Placental epithelial cell (primary cell): ENCODE measurements around the gene KIAA2012. TPM values are rescaled to one million over a fixed set of nuclear protein-coding genes. Genes with fewer than 3 reads are reported as not detected.

Source experiments
- small RNA-seq: library from RNA; depleted of rRNA; stranded (forward); fragments of <200 nt; gene quantifications from one replicate; pipeline ENCODE3, GENCODE V24; 2012
- total RNA-seq: library from RNA; depleted of rRNA; stranded (reverse); fragments of >200 nt; gene quantifications from 2 replicates; pipeline ENCODE4 v1.2.3, GENCODE V29; 2012

KIAA2012 gene
- under 0.01 TPM in 1 of 2 replicates, not detected in the other for total RNA-seq

DNA sequence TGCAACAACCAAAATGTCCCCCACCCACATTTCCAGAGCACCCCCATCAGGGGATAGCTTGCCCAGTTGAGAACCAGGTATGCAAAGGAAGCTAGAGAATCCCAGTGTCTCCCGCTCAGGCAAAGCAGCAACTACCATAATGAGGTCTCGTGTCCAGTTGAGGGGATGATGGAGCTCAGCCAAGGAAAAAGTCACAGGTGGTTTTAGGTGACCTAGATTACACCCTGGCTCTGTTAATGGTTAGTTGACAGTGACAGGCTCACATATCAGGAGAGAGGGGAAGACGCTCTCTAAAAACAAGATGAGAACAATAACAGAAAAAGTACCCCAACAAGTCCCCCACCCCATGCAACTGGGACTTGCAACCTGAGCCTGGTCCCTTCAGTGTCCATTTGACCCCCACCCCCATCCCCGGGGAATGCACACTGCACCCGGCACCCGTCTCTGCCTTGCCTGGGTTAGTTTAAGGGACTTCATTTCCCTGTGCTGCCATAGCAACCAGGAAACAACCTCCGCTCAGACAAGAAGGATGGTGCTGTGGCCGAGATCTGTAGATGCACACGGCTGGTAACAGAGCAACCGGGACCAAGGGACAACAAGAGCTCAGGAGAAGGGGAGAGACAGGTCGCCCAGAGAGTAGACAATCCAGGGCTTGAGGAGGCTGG, at the start of gene KIAA2012:
Gene KIAA2012, plus strand, starts transcription at position 519 of the 665 bp plus-strand sequence. CDS start 373 bp downstream, outside the sequence.

DNA sequence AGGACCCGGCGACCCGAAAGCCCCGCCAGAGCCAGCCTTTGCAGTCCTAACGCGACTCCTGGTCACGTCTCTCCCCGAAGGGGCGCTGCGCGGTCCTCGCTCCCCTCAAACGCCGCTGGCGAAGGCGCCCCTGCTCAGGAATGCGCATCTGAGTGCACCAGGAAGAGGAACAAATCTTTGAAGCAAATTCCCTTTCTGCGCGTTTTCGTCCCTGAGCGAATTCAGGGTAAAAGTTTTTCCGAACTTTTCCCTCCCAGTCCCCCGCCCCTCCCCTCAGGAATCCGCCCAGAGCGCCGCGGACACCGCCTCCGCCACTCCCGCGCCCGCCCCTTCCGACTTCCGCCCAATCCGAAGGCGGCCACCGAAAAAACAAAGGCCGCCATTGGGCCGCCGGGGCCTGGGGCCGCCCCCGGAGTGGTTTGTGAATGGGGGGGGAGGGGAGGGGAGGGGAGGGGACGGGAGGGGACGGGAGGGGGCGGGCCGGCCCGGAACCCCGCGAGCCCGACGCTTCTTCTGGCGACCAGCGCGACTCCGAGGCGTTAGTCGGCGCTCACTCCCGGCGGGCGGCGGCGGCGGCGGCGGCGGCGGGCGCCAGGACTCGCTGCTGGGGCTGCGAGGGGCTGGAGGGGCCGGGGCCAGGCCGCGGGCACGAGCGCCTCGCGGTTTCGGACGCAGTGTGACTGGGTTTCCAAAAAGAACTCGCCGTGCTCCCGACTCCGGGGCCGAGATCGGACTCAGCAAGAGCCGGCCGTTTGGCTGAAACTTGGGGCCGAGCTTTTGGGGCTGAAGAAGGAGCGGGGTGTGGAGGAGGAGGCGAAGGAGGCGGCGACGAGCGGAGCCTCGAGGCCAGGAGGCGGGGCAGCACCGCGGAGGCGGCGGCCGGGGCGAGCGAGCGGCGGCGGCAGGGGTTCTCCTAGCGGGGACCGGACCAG, 39.5 kb upstream of the KIAA2012 start, which contains the start of gene FZD7:
Gene FZD7, plus strand, starts transcription at position 539 of the 932 bp plus-strand sequence. CDS start 793 bp downstream, outside the sequence.

DNA sequence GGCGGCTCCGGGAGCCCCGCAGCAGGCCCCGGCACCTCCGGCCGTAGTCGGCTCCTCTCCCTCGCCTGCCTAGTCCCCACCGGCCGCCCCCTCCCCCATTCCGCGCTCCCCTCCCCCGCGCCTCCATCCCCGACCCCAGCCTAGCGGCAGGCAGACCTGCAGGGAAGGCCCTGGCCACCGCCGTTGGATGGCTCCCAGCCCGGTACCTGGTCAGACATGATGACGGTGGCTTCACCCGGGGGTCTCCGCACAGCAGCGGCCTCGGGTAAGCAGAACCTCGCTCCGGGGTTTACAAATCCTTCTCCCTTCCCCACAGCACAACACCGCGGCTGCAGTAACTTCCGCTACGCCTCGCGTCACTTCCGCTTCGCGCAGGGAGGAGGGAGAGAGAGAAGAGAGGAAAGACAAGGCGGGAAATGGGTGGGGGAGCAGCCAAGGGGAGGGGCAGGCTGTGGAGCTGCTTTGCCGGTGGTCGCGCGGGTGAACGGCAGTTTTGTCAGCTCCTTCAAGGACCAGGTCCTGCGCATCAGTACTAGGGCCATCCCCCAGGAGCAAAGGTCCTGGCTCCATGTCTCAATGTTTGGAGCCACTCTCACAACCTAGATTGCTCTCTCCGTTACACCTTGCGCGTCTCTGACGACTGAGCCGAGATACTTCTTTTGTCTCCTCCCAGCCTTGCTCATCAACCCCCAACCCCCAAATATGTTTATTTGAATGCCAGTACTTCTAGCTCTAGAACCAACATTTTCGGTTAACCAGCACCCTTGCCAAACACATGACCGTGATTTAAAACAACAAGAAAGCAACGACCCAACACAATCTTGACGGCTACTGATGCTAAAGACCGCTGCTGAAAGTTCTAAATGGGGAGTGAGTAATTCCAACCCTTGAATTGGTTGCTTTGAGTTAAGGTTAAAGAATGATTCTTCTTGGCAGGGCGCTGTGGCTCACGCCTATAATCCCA, 165.5 kb downstream of the KIAA2012 start, which contains the start of gene SUMO1:
Gene SUMO1, minus strand, starts transcription at position 364 of the 964 bp plus-strand sequence. Its CDS starts 146 bp downstream, at position 218.

Small RNA genes lying within 50 kb of the gene (small RNA-seq; reads per million reads assigned to genes)
- not detected for gene AC079354.2

Other genes starting within 250 kb of the KIAA2012 start
- gene FZD7, start 39.4 kb upstream of the KIAA2012 start, total RNA-seq: 44.0 and 60.9 TPM in 2 replicates
- 68.7 and 108 TPM in 2 replicates for gene SUMO1, start 165.3 kb downstream of the KIAA2012 start, total RNA-seq
- gene NOP58, start 192.5 kb downstream of the KIAA2012 start, total RNA-seq: 31.3 and 37.7 TPM in 2 replicates